Tibial nerve (tissue), 4 donors: ENCODE results near the gene SLC13A4. TPM values are rescaled to one million over a fixed set of nuclear protein-coding genes. Genes with fewer than 3 reads are reported as not detected.

Experiments
- DNase-seq, 2 donors: peaks; one replicate each; pipeline ENCODE4 v3.0.0-alpha.2; 2019; ENCODE audit warnings: low spot score in 2 of 2
- H3K27ac ChIP-seq, 4 donors: fragments of 200-600 bp; sonication (generic) in 3 of 4; one replicate each; pipeline ENCODE4 v1.5.1; 2017 to 2019; ENCODE audit warnings: mild to moderate bottlenecking in 1 of 4
- H3K27me3 ChIP-seq, 2 donors: fragments of 200-600 bp; sonication (generic) in 1 of 2; one replicate each; pipeline versions ENCODE4 v1.5.1 to v1.6.0; 2017 to 2019
- H3K36me3 ChIP-seq, 3 donors: fragments of 200-600 bp; sonication (generic); one replicate each; pipeline ENCODE4 v1.5.1; 2018 to 2019
- H3K4me1 ChIP-seq, 4 donors: fragments of 200-600 bp; sonication (generic) in 3 of 4; one replicate each; pipeline ENCODE4 v1.5.1; 2017 to 2019
- H3K4me3 ChIP-seq, 4 donors: fragments of 200-600 bp; sonication (generic) in 3 of 4; one replicate each; pipeline ENCODE4 v1.5.1; 2017 to 2019; ENCODE audit warnings: mild to moderate bottlenecking in 1 of 4, moderate library complexity in 1 of 4
- H3K9me3 ChIP-seq, 4 donors: fragments of 200-600 bp; sonication (generic) in 3 of 4; one replicate each; pipeline ENCODE4 v1.5.1; 2017 to 2019
- EP300 ChIP-seq, 2 donors: sonication (generic); formaldehyde crosslinking; IDR thresholded peaks; one replicate each; pipeline ENCODE4 v1.6.1; 2017; ENCODE audit warnings: antibody characterized with exemption in 2 of 2, mild to moderate bottlenecking in 1 of 2
- POLR2A ChIP-seq, 2 donors: fragments of 450-650 bp; IDR thresholded peaks; one replicate each; pipeline ENCODE4 v1.6.1; 2017; ENCODE audit warnings: antibody characterized with exemption in 2 of 2, mild to moderate bottlenecking in 2 of 2, moderate library complexity in 2 of 2
- WGBS, 2 donors: methylation state at CpG; one replicate each; pipeline ENCODE4 v1.1.5; 2018; 5-methylcytosine and 5-hydroxymethylcytosine counted together
- total RNA-seq, 4 donors: library from RNA; depleted of rRNA; stranded (reverse); fragments of >200 nt; gene quantifications; one replicate each; pipeline ENCODE4 v1.1.0, GENCODE V29; 2016
- TF ChIP-seq, protein P1 (sequence below), 5 experiments: fragments of 200-600 bp in 3 of 5; fragments of 450-650 bp in 2 of 5; sonication (generic) in 3 of 5; IDR thresholded peaks; one replicate each; pipeline ENCODE4 v1.5.1; 2016 to 2019; ENCODE audit warnings: antibody characterized with exemption in 5 of 5, mild to moderate bottlenecking in 3 of 5, moderate library complexity in 2 of 5

SLC13A4 gene
- total RNA-seq, 4 donors from 2014 or later: not detected

- DNase-seq: no peak
- TF ChIP-seq POLR2A (IDR thresholded peaks at IDR 0.05) (no peak), EP300 (IDR thresholded peaks at IDR 0.05) (no peak)
- TF ChIP-seq, protein P1, sequence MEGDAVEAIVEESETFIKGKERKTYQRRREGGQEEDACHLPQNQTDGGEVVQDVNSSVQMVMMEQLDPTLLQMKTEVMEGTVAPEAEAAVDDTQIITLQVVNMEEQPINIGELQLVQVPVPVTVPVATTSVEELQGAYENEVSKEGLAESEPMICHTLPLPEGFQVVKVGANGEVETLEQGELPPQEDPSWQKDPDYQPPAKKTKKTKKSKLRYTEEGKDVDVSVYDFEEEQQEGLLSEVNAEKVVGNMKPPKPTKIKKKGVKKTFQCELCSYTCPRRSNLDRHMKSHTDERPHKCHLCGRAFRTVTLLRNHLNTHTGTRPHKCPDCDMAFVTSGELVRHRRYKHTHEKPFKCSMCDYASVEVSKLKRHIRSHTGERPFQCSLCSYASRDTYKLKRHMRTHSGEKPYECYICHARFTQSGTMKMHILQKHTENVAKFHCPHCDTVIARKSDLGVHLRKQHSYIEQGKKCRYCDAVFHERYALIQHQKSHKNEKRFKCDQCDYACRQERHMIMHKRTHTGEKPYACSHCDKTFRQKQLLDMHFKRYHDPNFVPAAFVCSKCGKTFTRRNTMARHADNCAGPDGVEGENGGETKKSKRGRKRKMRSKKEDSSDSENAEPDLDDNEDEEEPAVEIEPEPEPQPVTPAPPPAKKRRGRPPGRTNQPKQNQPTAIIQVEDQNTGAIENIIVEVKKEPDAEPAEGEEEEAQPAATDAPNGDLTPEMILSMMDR (IDR thresholded peaks at IDR 0.05): no peak
- Histone ChIP-seq H3K4me3 (no peak overlapping the region), H3K4me1 (peaks cover 0 to 64% (median 16%) of the 10 kb centered on the region in 4 donors), H3K27ac (no peak overlapping the region), H3K36me3 (peaks cover 0 to 8% (median 0%) of the 10 kb centered on the region in 3 donors), H3K9me3 (no peaks in the 10 kb centered on the region), H3K27me3 (no peaks in the 10 kb centered on the region)
- WGBS, 2 donors: 90% methylated on average over 11 of the region's 11 CpGs
Observed at GRCh38 chr7:135666156-135666555, 61.8 kb downstream of the SLC13A4 start.

DNA sequence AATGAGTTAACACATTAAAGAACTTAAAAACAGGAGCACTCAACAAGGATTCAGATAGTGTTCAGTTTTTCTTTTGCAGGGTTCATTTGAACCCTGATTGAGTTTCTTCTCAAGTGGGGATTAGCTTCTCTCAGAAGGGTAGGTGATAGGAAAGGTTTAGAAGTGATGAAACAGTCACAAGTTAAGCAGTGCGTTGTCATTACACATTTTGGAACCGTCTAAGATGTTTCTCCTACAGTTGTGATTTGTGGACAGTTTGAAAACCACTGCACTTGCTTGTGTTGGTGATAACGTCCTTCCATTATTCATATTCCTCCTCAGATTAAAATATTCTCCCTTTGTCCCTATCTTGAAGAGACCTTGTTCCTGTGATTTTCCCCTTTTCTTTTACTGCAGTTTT, 62.9 kb downstream of the SLC13A4 start:
- TF ChIP-seq POLR2A (IDR thresholded peaks at IDR 0.05) (no peak), EP300 (IDR thresholded peaks at IDR 0.05) (no peak)
- TF ChIP-seq, protein P1 (IDR thresholded peaks at IDR 0.05): no peak
- H3K27ac ChIP-seq: no peak overlapping the region
- no peak for DNase-seq
- peaks cover 0 to 8% (median 0%) of the 10 kb centered on the region in 3 donors for H3K36me3 ChIP-seq
- no peaks in the 10 kb centered on the region for H3K9me3 ChIP-seq
- no peaks in the 10 kb centered on the region for H3K27me3 ChIP-seq
- H3K4me3 ChIP-seq: no peak overlapping the region
- WGBS, 2 donors: 60 to 69% methylated on average over 3 of the region's 3 CpGs
- peaks cover 0 to 53% (median 15%) of the 10 kb centered on the region in 4 donors for H3K4me1 ChIP-seq

DNA sequence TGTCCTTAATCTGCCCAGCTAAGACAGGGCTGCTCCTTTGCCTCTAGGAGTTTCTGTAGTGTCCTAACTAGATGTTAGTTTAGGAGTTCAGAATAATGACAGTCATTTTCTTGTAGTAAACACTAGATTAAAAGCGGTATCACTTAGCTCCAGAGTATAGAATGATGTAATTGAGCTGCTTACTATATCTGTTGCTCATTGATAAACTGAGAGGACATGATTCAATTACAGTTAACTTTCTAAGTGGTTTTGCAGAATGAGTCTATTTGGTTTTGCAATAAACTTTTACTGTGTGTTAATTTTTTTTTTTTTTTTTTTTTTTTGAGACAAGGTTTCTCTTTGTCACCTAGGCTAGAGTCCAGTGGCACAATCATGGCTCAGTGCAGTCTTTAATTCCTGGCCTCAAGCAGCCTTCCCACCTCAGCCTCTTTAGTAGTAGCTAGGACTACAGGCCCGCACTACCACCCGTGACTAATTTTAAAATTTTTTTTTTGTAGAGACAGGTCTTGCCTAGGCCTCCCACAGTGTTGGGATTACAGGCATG, 63.9 kb downstream of the SLC13A4 start:
- Histone ChIP-seq H3K36me3 (peaks cover 0 to 8% (median 0%) of the 10 kb centered on the region in 3 donors), H3K27ac (peak overlapping the region in 2 of 4 donors; percentile 94 to 95), H3K9me3 (no peaks in the 10 kb centered on the region), H3K4me1 (peaks cover 0 to 49% (median 14%) of the 10 kb centered on the region in 4 donors), H3K27me3 (no peaks in the 10 kb centered on the region), H3K4me3 (no peak overlapping the region)
- DNase-seq: no peak
- TF ChIP-seq EP300 (IDR thresholded peaks at IDR 0.05): no peak
- 73 to 78% methylated on average over 3 of the region's 3 CpGs for WGBS, 2 donors

- TF ChIP-seq EP300 (IDR thresholded peaks at IDR 0.05) (peak; percentile 86 to 96), POLR2A (IDR thresholded peaks at IDR 0.05) (peak; percentile 89 to 91)
- TF ChIP-seq, protein P1 (IDR thresholded peaks at IDR 0.05): peak in 2 of 5 experiments; percentile 78 to 93
- H3K27me3 ChIP-seq: no peaks in the 10 kb centered on the region
- H3K27ac ChIP-seq: peak within 1 kb of the TSS; percentile 80 to 95 (median 93)
- no peaks in the 10 kb centered on the region for H3K9me3 ChIP-seq
- WGBS, 2 donors: 1 to 2% methylated on average over 31 to 32 of the region's 60 CpGs
- peaks cover 0 to 49% (median 14%) of the 10 kb centered on the region in 4 donors for H3K4me1 ChIP-seq
- H3K4me3 ChIP-seq: peak within 1 kb of the TSS; percentile 62 to 95 (median 81)
- DNase-seq: peak; percentile 95 to 96
- H3K36me3 ChIP-seq: peaks cover 0 to 8% (median 0%) of the 10 kb centered on the region in 3 donors
Observed at GRCh38 chr7:135662373-135663114, 65.4 kb downstream of the SLC13A4 start, which contains the start of gene STMP1. Gene STMP1 (plus strand): TSS chr7:135662514.

DNA sequence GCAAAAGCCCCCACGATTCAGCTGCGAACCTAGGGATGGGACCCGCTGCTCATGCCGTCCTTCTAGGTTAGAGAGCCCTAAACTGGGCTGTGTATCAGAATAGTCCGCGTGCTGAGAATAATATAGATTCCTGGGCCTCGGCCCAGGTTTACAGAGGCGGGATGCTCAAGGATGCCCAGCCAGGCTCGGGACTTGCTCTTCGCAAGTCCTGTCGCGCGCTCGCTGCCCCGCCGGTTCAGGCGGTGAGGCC, 65.9 kb downstream of the SLC13A4 start:
- peak overlapping the region; percentile 62 to 95 (median 81) for H3K4me3 ChIP-seq
- peaks cover 0 to 8% (median 0%) of the 10 kb centered on the region in 3 donors for H3K36me3 ChIP-seq
- peaks cover 0 to 47% (median 14%) of the 10 kb centered on the region in 4 donors for H3K4me1 ChIP-seq
- no peak for TF ChIP-seq POLR2A (IDR thresholded peaks at IDR 0.05)
- TF ChIP-seq, protein P1 (IDR thresholded peaks at IDR 0.05): peak in 3 of 5 experiments; percentile 89 to 97 (median 96)
- H3K27ac ChIP-seq: peak overlapping the region; percentile 80 to 95 (median 93)
- no peaks in the 10 kb centered on the region for H3K9me3 ChIP-seq
- WGBS, 2 donors: 10 to 14% methylated on average over 7 to 8 of the region's 17 CpGs
- no peak for DNase-seq
- no peaks in the 10 kb centered on the region for H3K27me3 ChIP-seq
